GM12865 (cell line): ENCODE data around the gene OCA2.

Experiments
- DNase-seq: peaks from one replicate; pipeline ENCODE4 v3.0.0; 2010; ENCODE audit warnings: low read depth
- H3K4me3 ChIP-seq: 2 replicates; pipeline ENCODE4 v1.5.1; 2011; ENCODE audit warnings: mild to moderate bottlenecking, low read depth, low read length, control low read depth
- CTCF ChIP-seq: IDR thresholded peaks from 2 replicates; pipeline ENCODE4 v1.5.1; 2011; ENCODE audit warnings: low read length, control low read depth, low read depth, inconsistent platforms; ENCODE audit not compliant: insufficient read depth; ENCODE audit errors: missing control alignments

OCA2 gene

GRCh38 chr15:27784107-27784506 lies 315.0 kb downstream of the OCA2 start:
- TF ChIP-seq CTCF = no peak
- no peak overlapping the region for H3K4me3 ChIP-seq
- no peak for DNase-seq

GRCh38 chr15:27783678-27784077 lies 315.4 kb downstream of the OCA2 start:
- H3K4me3 ChIP-seq = no peak overlapping the region
- no peak for DNase-seq
- no peak for TF ChIP-seq CTCF

- no peak for TF ChIP-seq CTCF
- no peak for DNase-seq
- H3K4me3 ChIP-seq = no peak overlapping the region
These were observed 317.0 kb downstream of the OCA2 start for GRCh38 chr15:27782125-27782524.

GRCh38 chr15:27776501-27776900 lies 322.6 kb downstream of the OCA2 start:
- no peak for TF ChIP-seq CTCF
- no peak overlapping the region for H3K4me3 ChIP-seq
- DNase-seq = no peak

GRCh38 chr15:27774638-27775037 lies 324.5 kb downstream of the OCA2 start:
- no peak overlapping the region for H3K4me3 ChIP-seq
- no peak for TF ChIP-seq CTCF
- DNase-seq = no peak

- no peak for DNase-seq
- TF ChIP-seq CTCF = no peak
- H3K4me3 ChIP-seq = no peak overlapping the region
These were observed 324.9 kb downstream of the OCA2 start for GRCh38 chr15:27774191-27774590.

GRCh38 chr15:27771892-27772291 lies 327.2 kb downstream of the OCA2 start:
- no peak for TF ChIP-seq CTCF
- no peak overlapping the region for H3K4me3 ChIP-seq
- DNase-seq = no peak
